Esophagus squamous epithelium (tissue), 5 donors: ENCODE data around the gene GRIK4. TPM values are rescaled to one million over a fixed set of nuclear protein-coding genes. Genes with fewer than 3 reads are reported as not detected.
A peak's percentile ranks its signal among the peaks of the same experiment; 100 is the strongest.

Source experiments
- DNase-seq: peaks from one replicate; lab custom pipeline; 2025; lab: John Stamatoyannopoulos, UW
- H3K27ac ChIP-seq, 4 donors: fragments of 200-600 bp; sonication (generic); one replicate each; pipeline ENCODE4 v1.5.1; 2016 to 2019; ENCODE audit warnings: mild to moderate bottlenecking in 1 of 4
- H3K27me3 ChIP-seq, 4 donors: fragments of 200-600 bp; sonication (generic); 1 replicate in 3 of 4; 2 replicates in 1 of 4; pipeline versions ENCODE4 v1.5.1 to v1.6.0; 2017 to 2021; ENCODE audit warnings: antibody characterized with exemption in 1 of 4
- H3K36me3 ChIP-seq, 3 donors: fragments of 200-600 bp; sonication (generic); one replicate each; pipeline ENCODE4 v1.5.1; 2016 to 2019
- H3K4me1 ChIP-seq, 3 donors: fragments of 200-600 bp; sonication (generic); one replicate each; pipeline ENCODE4 v1.5.1; 2017 to 2019
- H3K4me3 ChIP-seq, 4 donors: fragments of 200-600 bp; sonication (generic); 1 replicate in 3 of 4; 2 replicates in 1 of 4; pipeline ENCODE4 v1.5.1; 2016 to 2019; ENCODE audit warnings: mild to moderate bottlenecking in 2 of 4, moderate library complexity in 1 of 4
- H3K9me3 ChIP-seq, 3 donors: fragments of 200-600 bp; sonication (generic); one replicate each; pipeline ENCODE4 v1.5.1; 2016 to 2019
- CTCF ChIP-seq, 6 experiments: fragments of 450-650 bp in 4 of 6; fragments of 200-600 bp in 2 of 6; sonication (generic) in 2 of 6; IDR thresholded peaks; one replicate each; pipeline ENCODE4 v1.5.1; 2016 to 2019; ENCODE audit warnings: antibody characterized with exemption in 6 of 6, mild to moderate bottlenecking in 4 of 6, moderate library complexity in 4 of 6
- POLR2A ChIP-seq, 4 donors: fragments of 450-650 bp; IDR thresholded peaks; one replicate each; pipeline ENCODE4 v1.6.1; 2017; ENCODE audit warnings: antibody characterized with exemption in 4 of 4, mild to moderate bottlenecking in 4 of 4, moderate library complexity in 3 of 4
- WGBS, 2 donors: methylation state at CpG; one replicate each; pipeline ENCODE4 v1.1.5; 2018; 5-methylcytosine and 5-hydroxymethylcytosine counted together
- intact Hi-C: fragments of 100-400 bp; cut with DNase I; formaldehyde crosslinking; loops from one replicate; pipeline ENCODE4 v1.15.0; 2022
- total RNA-seq, 4 donors: library from RNA; depleted of rRNA; stranded (reverse); fragments of >200 nt; gene quantifications; one replicate each; pipeline ENCODE4 v1.1.0, GENCODE V29; 2016
- donor health status: DM: yes; HTN: yes; CAD: no.

Gene GRIK4
- total RNA-seq, result under 1 TPM in 2 of 4 donors, not detected in 2; 0.15 to 0.19 TPM

DNA sequence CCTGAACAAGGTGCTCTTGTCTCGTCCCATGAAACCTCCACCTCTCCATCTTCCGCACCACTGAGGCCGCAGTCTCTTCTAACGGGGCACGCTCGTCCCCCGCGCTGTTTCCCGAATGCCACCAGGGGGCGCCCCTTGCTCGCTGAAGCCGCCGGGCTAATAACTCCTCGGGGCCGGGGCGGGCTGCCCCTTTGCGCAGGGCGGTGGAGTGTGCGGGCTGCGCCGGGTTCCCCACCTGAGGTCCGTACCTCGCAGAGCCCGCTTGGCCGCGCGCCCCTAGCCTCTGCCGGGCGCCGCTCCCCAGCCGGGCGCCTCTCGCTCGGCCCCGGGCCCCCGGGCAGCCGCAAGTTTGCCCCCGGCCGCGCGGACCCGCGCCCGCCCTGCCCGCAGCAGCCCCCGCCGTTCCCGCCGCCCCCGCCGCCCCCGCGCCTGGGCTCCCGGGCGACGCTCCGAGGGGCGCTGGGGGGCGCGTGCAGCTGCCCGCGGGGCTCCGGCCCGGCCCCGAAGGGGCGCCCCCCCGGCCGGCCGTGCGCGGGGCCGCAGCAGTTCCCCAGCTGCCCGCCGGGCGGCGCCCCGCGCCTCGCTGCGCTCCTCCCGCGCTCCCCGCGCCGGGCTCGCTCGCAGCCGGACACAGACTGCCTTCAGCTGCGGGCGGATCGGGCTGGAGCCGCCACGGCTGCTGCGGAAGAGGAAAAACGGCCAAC, at the start of gene GRIK4:
Gene GRIK4, plus strand, starts transcription at position 633 of the 704 bp plus-strand sequence. CDS start 148,571 bp downstream, outside the sequence.
- peaks cover 0 to 9% (median 6%) of the 10 kb centered on the region in 3 donors for H3K4me1 ChIP-seq
- peaks cover 0 to 89% (median 0%) of the 10 kb centered on the region in 4 donors for H3K27me3 ChIP-seq

GRCh38 chr11:120462825-120463224, 48.7 kb upstream of the GRIK4 start:
- WGBS, 2 donors, result 92% methylated on average over 2 of the region's 2 CpGs
- Histone ChIP-seq H3K27me3 (no peaks in the 10 kb centered on the region), H3K4me1 (no peaks in the 10 kb centered on the region), H3K9me3 (no peaks in the 10 kb centered on the region), H3K4me3 (no peak overlapping the region), H3K27ac (no peak overlapping the region), H3K36me3 (peaks cover 7 to 100% (median 18%) of the 10 kb centered on the region in 3 donors)
- TF ChIP-seq CTCF (IDR thresholded peaks at IDR 0.05), result no peak
- TF ChIP-seq POLR2A (IDR thresholded peaks at IDR 0.05), result no peak
- intact Hi-C loops, result no loop called here
- no peak for DNase-seq

More for the DNA sequence above, at the start of gene GRIK4:
- H3K36me3 ChIP-seq, result no peaks in the 10 kb centered on the region
- WGBS, 2 donors, result 0 to 1% methylated on average over 1 to 9 of the region's 95 CpGs
- intact Hi-C loops, result loop anchor here (5.0 kb wide), 2 partner anchors 176 to 441 kb away; no protein-coding TSS in a partner anchor
- TF ChIP-seq POLR2A (IDR thresholded peaks at IDR 0.05) (no peak), CTCF (IDR thresholded peaks at IDR 0.05) (peak; percentile 88 to 96 (median 94))
- no peak for DNase-seq
- no peaks in the 10 kb centered on the region for H3K9me3 ChIP-seq
- H3K27ac ChIP-seq, result peak within 1 kb of the TSS in 1 of 4 donors; percentile 55
- peak within 1 kb of the TSS; percentile 34 to 72 (median 47) for H3K4me3 ChIP-seq

- DNase-seq, result no peak
- H3K4me1 ChIP-seq, result no peaks in the 10 kb centered on the region
- no peak for TF ChIP-seq CTCF (IDR thresholded peaks at IDR 0.05)
- TF ChIP-seq POLR2A (IDR thresholded peaks at IDR 0.05), result no peak
- intact Hi-C loops, result no loop called here
- no peaks in the 10 kb centered on the region for H3K27me3 ChIP-seq
- no peak overlapping the region for H3K4me3 ChIP-seq
- no peak overlapping the region for H3K27ac ChIP-seq
- no peaks in the 10 kb centered on the region for H3K9me3 ChIP-seq
- H3K36me3 ChIP-seq, result peaks cover 23 to 100% (median 30%) of the 10 kb centered on the region in 3 donors
- 90 to 91% methylated on average over 6 of the region's 6 CpGs for WGBS, 2 donors
Observed at GRCh38 chr11:120465921-120466534, 45.5 kb upstream of the GRIK4 start.

DNA sequence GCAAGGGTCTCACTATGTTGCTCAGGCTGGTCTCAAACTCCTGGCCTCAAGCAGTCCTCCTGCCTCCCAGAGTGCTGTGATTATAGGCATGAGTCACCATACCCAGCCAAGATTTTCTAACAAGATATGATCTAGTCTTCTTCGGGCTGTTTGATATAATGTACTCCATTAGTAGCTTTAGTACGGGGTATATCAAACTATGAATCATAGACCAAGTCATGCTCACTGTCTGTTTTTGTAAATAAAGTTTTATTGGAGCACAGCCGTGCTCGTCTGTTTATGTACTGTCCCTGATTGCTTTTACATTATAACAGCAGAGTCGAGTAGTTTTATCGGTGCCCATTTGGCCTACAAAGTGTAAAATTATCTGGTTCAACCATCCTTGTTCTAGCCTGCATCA, 43.9 kb upstream of the GRIK4 start:
- no peaks in the 10 kb centered on the region for H3K9me3 ChIP-seq
- no peak overlapping the region for H3K4me3 ChIP-seq
- intact Hi-C loops, result no loop called here
- no peak overlapping the region for H3K27ac ChIP-seq
- no peaks in the 10 kb centered on the region for H3K27me3 ChIP-seq
- TF ChIP-seq CTCF (IDR thresholded peaks at IDR 0.05) (no peak), POLR2A (IDR thresholded peaks at IDR 0.05) (no peak)
- peaks cover 16 to 100% (median 30%) of the 10 kb centered on the region in 3 donors for H3K36me3 ChIP-seq
- 90 to 91% methylated on average over 6 of the region's 6 CpGs for WGBS, 2 donors
- no peak for DNase-seq
- no peaks in the 10 kb centered on the region for H3K4me1 ChIP-seq

GRCh38 chr11:120471131-120471530, 40.4 kb upstream of the GRIK4 start:
- Histone ChIP-seq H3K4me3 (no peak overlapping the region), H3K27ac (no peak overlapping the region), H3K36me3 (peaks cover 16 to 100% (median 24%) of the 10 kb centered on the region in 3 donors), H3K9me3 (no peaks in the 10 kb centered on the region), H3K27me3 (no peaks in the 10 kb centered on the region), H3K4me1 (no peaks in the 10 kb centered on the region)
- 93 to 100% methylated on average over 1 of the region's 1 CpG for WGBS, 2 donors
- intact Hi-C loops, result no loop called here
- no peak for DNase-seq
- TF ChIP-seq CTCF (IDR thresholded peaks at IDR 0.05) (no peak), POLR2A (IDR thresholded peaks at IDR 0.05) (no peak)
